HG03280 (cell line): ENCODE results near the gene KRTAP10-2.

Experiments
- ATAC-seq: cut with Tn5 transposase; IDR thresholded peaks from one replicate; pipeline ENCODE4 v1.9.1; 2021; ENCODE audit warnings: mild to moderate bottlenecking, moderate library complexity; ENCODE audit not compliant: unreplicated experiment

The KRTAP10-2 gene

GRCh38 chr21:44540741-44541288 is 10.5 kb downstream of the KRTAP10-2 start:
- ATAC-seq: no peak

- no peak for ATAC-seq
Measured at GRCh38 chr21:44539991-44540666, 11.2 kb downstream of the KRTAP10-2 start, which contains the start of gene KRTAP10-1. Gene KRTAP10-1, minus strand, starts transcription at chr21:44540195. Its CDS starts 45 bp downstream, at chr21:44540150.

- no peak for ATAC-seq
Measured at GRCh38 chr21:44539046-44539445, 12.3 kb downstream of the KRTAP10-2 start.

- ATAC-seq: no peak
Measured at GRCh38 chr21:44537930-44538911, 13.1 kb downstream of the KRTAP10-2 start.

GRCh38 chr21:44535963-44536362 is 15.3 kb downstream of the KRTAP10-2 start:
- no peak for ATAC-seq

- ATAC-seq: no peak
Measured at GRCh38 chr21:44534688-44535087, 16.6 kb downstream of the KRTAP10-2 start.

GRCh38 chr21:44533891-44534627 is 17.2 kb downstream of the KRTAP10-2 start:
- ATAC-seq: no peak

- ATAC-seq: no peak
Measured at GRCh38 chr21:44533121-44533890, 18.0 kb downstream of the KRTAP10-2 start.

GRCh38 chr21:44532712-44533111 is 18.6 kb downstream of the KRTAP10-2 start:
- no peak for ATAC-seq

GRCh38 chr21:44531606-44532564 is 19.4 kb downstream of the KRTAP10-2 start:
- ATAC-seq: no peak

GRCh38 chr21:44530903-44531605 is 20.3 kb downstream of the KRTAP10-2 start:
- no peak for ATAC-seq

- ATAC-seq: no peak
Measured at GRCh38 chr21:44530221-44530902, 20.9 kb downstream of the KRTAP10-2 start.

- ATAC-seq: no peak
Measured at GRCh38 chr21:44529503-44530125, 21.7 kb downstream of the KRTAP10-2 start.

- ATAC-seq: no peak
Measured at GRCh38 chr21:44529011-44529421, 22.3 kb downstream of the KRTAP10-2 start.

- ATAC-seq: no peak
Measured at GRCh38 chr21:44528634-44528995, 22.7 kb downstream of the KRTAP10-2 start.

GRCh38 chr21:44527983-44528633 is 23.2 kb downstream of the KRTAP10-2 start:
- no peak for ATAC-seq
